Mucosa of rectum (tissue), 2 donors: ENCODE measurements around the gene MTCL1.
"Not testable (repeated sequence)": the region's sequence is repeated elsewhere in the genome, so short reads cannot be mapped to it uniquely, and the experiment has no call there.

Experiments
- H3K27ac ChIP-seq, 2 donors: one replicate each; pipeline ENCODE4 v1.7.0; 2013; ENCODE audit warnings: inconsistent platforms in 2 of 2, low read depth in 2 of 2, low read length in 2 of 2
- H3K27me3 ChIP-seq, 2 donors: one replicate each; pipeline ENCODE4 v1.7.0; 2013; ENCODE audit warnings: low read length in 2 of 2; ENCODE audit not compliant: control insufficient read depth in 2 of 2, insufficient read depth in 2 of 2
- H3K36me3 ChIP-seq, 2 donors: one replicate each; pipeline ENCODE4 v1.7.0; 2013; ENCODE audit warnings: low read length in 2 of 2; ENCODE audit not compliant: control insufficient read depth in 2 of 2, insufficient read depth in 2 of 2
- H3K4me1 ChIP-seq, 2 donors: one replicate each; pipeline ENCODE4 v1.7.0; 2013; ENCODE audit warnings: low read length in 2 of 2, mild to moderate bottlenecking in 1 of 2; ENCODE audit not compliant: control insufficient read depth in 2 of 2, insufficient read depth in 2 of 2
- H3K4me3 ChIP-seq, 2 donors: one replicate each; pipeline ENCODE4 v1.7.0; 2013; ENCODE audit warnings: low read length in 2 of 2
- H3K9ac ChIP-seq, 2 donors: one replicate each; pipeline ENCODE4 v1.7.0; 2013; ENCODE audit warnings: low read length in 2 of 2, low read depth in 1 of 2, mild to moderate bottlenecking in 1 of 2
- H3K9me3 ChIP-seq, 2 donors: one replicate each; pipeline ENCODE4 v1.7.0; 2013; ENCODE audit warnings: low read length in 2 of 2; ENCODE audit not compliant: control insufficient read depth in 2 of 2
- donor health status: healthy.
- donor health status: Normal muscosa, but diverticular disease.

Gene MTCL1

DNA sequence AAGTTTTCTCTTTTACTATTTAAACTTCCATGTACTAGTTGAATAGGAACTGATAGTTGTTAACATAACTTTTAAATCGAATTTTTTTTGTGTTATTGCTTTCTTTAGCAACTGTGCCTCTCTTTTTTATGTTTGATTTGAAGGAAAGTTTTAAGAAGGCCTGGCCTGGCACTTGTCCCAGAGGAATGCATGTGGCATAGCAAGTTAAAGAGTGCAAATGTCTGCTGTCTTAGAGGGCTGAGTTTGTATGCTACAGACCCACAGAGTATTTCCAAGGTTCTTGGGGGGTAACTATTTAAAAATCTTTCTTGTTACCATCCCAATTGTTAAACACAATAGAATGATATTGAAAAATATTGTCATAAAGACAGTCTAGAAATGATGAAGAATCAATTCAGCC, 47.0 kb downstream of the MTCL1 start:
- Histone ChIP-seq H3K27me3 (peaks cover 5 to 10% of the 10 kb centered on the region in 2 donors), H3K9me3 (no peaks in the 10 kb centered on the region), H3K27ac (no peak overlapping the region), H3K9ac (no peak overlapping the region), H3K4me3 (no peak overlapping the region), H3K36me3 (no peaks in the 10 kb centered on the region), H3K4me1 (peaks cover 0 to 4% of the 10 kb centered on the region in 2 donors)

DNA sequence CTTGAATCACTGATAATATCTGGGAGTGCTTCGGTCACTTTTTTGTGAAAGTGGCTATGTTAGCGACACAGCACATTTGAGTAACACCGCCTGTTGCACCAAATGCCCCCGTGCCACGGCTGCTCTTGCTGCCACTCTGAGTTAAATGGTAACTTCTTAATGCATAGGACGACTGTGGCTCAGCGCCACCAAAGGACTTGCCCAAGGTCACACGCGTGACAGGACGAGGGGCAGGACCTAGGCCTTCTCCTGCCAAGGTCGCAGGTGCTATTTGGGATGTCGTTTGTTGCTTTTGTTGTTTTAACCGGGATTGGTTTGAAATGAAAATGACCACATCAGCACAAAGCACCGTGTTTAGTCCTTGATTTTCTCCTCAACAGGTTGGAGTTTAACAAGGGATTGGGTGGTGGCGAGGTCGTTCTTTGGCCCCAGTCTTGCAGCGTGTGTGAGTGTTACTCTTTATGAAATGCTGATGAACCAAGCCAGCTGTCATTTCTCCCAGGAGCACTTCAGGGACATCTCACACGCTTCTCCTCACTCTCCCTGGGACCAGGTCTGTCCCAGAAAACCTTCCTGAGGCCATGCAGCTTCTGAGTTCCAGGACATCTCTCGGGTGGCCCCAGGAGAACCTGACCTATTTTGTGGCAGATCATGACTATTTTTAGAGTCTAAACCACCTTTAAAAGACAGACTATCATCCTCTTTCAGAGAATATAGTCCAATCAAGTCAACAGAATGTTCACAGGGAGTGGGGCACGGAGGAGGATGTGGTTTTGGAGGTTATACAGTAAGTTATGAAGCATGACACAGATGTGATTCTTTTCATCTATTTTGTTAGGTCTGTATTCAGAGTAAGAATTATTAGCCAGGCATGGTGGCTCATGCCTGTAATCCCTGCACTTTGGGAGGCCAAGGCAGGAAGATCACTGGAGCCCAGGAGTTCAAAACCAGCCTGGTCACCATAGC, 49.9 kb downstream of the MTCL1 start:
- no peaks in the 10 kb centered on the region for H3K36me3 ChIP-seq
- peaks cover 9 to 13% of the 10 kb centered on the region in 2 donors for H3K27me3 ChIP-seq
- no peak overlapping the region for H3K27ac ChIP-seq
- peaks cover 0 to 9% of the 10 kb centered on the region in 2 donors for H3K4me1 ChIP-seq
- no peak overlapping the region for H3K9ac ChIP-seq
- no peaks in the 10 kb centered on the region for H3K9me3 ChIP-seq
- H3K4me3 ChIP-seq: no peak overlapping the region

GRCh38 chr18:8756571-8756970, 51.2 kb downstream of the MTCL1 start:
- no peak overlapping the region for H3K27ac ChIP-seq
- no peaks in the 10 kb centered on the region for H3K36me3 ChIP-seq
- no peaks in the 10 kb centered on the region for H3K9me3 ChIP-seq
- H3K9ac ChIP-seq: no peak overlapping the region
- no peak overlapping the region for H3K4me3 ChIP-seq
- peaks cover 0 to 7% of the 10 kb centered on the region in 2 donors for H3K4me1 ChIP-seq
- H3K27me3 ChIP-seq: peaks cover 9 to 13% of the 10 kb centered on the region in 2 donors

DNA sequence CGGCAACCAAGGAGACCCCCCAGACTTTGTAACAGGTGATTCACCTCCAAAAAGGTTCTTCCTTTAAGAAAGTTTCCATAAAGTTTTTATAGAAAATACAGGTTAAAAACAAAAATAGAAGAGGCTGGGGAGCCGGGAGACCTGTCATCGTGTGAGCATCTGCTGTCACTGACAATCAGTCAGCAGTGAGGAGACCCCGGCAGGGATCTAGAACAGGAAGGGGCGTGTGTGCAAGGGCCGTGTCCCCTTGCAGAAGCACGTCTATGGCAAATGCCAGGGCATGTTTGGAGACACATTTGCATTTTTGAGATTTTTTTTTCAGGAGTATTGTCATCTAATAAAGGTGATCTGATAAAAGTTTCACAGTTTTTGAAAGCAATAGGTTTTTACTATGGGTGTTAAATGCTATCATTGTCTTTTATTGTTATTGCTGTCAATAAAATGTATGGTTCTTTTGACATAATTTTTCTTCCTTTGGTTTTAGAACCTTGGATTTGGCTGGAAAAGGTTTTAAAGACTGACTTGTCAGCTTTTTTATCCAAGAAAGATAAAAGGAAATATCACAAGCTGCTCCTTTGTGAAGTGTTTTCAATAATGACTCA, 52.1 kb downstream of the MTCL1 start:
- no peak overlapping the region for H3K4me3 ChIP-seq
- peaks cover 9 to 13% of the 10 kb centered on the region in 2 donors for H3K27me3 ChIP-seq
- peaks cover 0 to 4% of the 10 kb centered on the region in 2 donors for H3K9me3 ChIP-seq
- no peaks in the 10 kb centered on the region for H3K36me3 ChIP-seq
- peaks cover 0 to 7% of the 10 kb centered on the region in 2 donors for H3K4me1 ChIP-seq
- no peak overlapping the region for H3K9ac ChIP-seq
- no peak overlapping the region for H3K27ac ChIP-seq

DNA sequence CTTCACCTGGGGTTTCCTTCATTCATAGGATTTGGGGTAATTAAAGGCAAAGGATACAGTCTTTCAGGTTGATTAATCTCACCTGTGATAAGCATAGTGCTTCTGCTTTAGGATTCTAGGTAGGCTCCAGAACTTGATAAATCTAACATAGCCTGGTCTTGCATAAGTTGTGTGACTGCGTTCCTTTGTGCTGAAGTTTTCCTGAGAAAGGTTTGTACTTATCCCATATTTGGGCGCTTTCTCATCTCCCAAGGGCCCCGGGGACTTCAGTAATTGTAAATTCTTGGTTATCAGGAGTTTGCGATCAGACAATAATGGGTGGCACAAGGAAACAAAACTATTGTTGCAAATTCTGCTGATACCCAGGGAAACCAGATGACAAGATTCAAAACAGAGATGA, 53.1 kb downstream of the MTCL1 start:
- Histone ChIP-seq H3K27me3 (peaks cover 9 to 10% of the 10 kb centered on the region in 2 donors), H3K36me3 (no peaks in the 10 kb centered on the region), H3K9ac (no peak overlapping the region), H3K27ac (no peak overlapping the region), H3K4me1 (peaks cover 0 to 7% of the 10 kb centered on the region in 2 donors), H3K4me3 (no peak overlapping the region), H3K9me3 (peaks cover 0 to 4% of the 10 kb centered on the region in 2 donors)

GRCh38 chr18:8760984-8761383, 55.6 kb downstream of the MTCL1 start:
- no peak overlapping the region for H3K4me3 ChIP-seq
- H3K9ac ChIP-seq: no peak overlapping the region
- H3K4me1 ChIP-seq: peaks cover 0 to 7% of the 10 kb centered on the region in 2 donors
- peaks cover 0 to 4% of the 10 kb centered on the region in 2 donors for H3K9me3 ChIP-seq
- H3K27me3 ChIP-seq: peaks cover 10 to 13% of the 10 kb centered on the region in 2 donors
- H3K27ac ChIP-seq: no peak overlapping the region
- no peaks in the 10 kb centered on the region for H3K36me3 ChIP-seq

- H3K27ac ChIP-seq, H3K4me1 ChIP-seq: not testable (repeated sequence)
- H3K27me3 ChIP-seq: peaks cover 9 to 13% of the 10 kb centered on the region in 2 donors
Measured at GRCh38 chr18:8761535-8761934, 56.2 kb downstream of the MTCL1 start.

DNA sequence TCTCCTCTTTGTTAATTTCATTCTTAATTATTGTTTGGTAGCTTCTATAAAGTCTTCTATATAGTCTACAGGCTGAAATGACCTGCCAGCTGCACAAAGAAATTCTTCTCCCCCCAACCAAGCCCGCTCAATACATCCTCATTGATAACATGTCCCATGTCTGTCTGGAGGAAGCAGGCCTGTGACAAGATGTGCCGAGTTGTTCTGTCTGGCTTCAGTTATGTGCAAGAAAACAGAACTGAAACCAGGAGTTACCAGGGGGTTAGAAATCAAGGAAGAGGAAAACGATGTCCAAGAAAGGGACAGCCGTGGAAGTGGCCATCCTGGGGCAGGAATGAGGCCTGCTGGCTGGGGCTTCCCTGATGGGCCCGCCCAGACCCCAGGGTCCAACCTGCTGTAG, 57.6 kb downstream of the MTCL1 start:
- H3K27ac ChIP-seq: no peak overlapping the region
- no peak overlapping the region for H3K9ac ChIP-seq
- no peaks in the 10 kb centered on the region for H3K36me3 ChIP-seq
- no peaks in the 10 kb centered on the region for H3K4me1 ChIP-seq
- peaks cover 3 to 13% of the 10 kb centered on the region in 2 donors for H3K27me3 ChIP-seq
- H3K9me3 ChIP-seq: peaks cover 0 to 4% of the 10 kb centered on the region in 2 donors
- no peak overlapping the region for H3K4me3 ChIP-seq

More at GRCh38 chr18:8761535-8761934, 56.2 kb downstream of the MTCL1 start:
- not testable (repeated sequence) for H3K9me3 ChIP-seq, H3K4me3 ChIP-seq, H3K36me3 ChIP-seq, H3K9ac ChIP-seq

DNA sequence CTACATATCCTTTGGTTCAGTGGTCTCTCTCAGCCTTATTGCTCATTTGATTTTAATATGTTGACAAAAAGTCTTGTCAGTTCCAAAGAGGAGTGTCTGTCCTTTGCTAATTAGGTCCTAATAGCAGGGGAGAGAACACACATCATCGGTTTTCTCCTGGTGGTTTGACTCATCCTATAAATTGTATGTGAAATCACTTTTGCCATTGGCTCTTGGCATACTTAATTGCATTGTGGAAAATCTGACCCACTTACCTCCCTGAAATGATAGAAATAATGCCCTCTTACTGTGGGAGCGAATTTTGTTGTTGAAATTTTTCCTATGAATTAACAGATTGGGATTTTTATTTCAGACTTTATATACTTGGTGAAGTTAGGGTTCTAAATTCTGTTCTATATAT, 58.3 kb downstream of the MTCL1 start:
- no peak overlapping the region for H3K9ac ChIP-seq
- H3K9me3 ChIP-seq: peaks cover 0 to 4% of the 10 kb centered on the region in 2 donors
- H3K27ac ChIP-seq: no peak overlapping the region
- H3K36me3 ChIP-seq: no peaks in the 10 kb centered on the region
- no peak overlapping the region for H3K4me3 ChIP-seq
- H3K27me3 ChIP-seq: peaks cover 3 to 12% of the 10 kb centered on the region in 2 donors
- H3K4me1 ChIP-seq: no peaks in the 10 kb centered on the region

DNA sequence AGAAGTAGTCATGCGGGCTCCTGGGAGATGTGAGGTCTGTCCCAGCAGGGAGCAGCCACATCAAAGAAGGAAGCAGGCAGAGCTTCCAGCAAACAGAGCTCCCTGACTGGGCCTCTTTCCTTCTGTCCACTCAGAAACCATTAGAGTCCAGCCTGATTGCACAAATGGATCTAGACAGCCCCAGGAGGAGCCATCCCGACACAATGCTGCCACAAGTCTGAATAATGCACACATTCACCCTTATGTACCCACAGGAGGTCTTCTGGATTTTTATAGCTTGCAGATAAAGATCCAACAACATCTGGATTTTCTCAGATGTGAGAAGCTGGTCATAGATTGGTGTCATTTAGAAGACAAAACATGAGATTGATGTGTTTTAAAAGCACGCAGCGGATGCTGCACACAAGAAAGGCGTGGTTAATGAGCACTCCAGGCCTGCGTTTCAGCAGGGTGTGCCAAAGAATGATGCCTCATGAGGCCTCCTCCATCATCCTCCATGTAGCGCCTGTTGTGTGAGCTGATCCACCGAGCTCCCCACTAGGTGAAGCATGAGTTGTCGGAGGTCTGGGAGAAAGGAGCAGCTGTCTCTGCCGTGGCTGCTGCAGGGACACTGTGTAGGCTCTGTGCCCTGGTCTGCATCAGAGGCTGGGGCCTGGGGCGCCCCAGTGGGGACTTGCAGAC, 60.6 kb downstream of the MTCL1 start:
- Histone ChIP-seq H3K36me3 (no peaks in the 10 kb centered on the region), H3K4me1 (no peaks in the 10 kb centered on the region), H3K9ac (no peak overlapping the region), H3K27ac (no peak overlapping the region), H3K9me3 (peaks cover 0 to 4% of the 10 kb centered on the region in 2 donors), H3K27me3 (peaks cover 0 to 4% of the 10 kb centered on the region in 2 donors), H3K4me3 (no peak overlapping the region)
